22Rv1 (cell line): Measurements from ENCODE around the gene CABLES1.

Experiments
- ZFX ChIP-seq: fragments of 450-650 bp; IDR thresholded peaks from 2 replicates; pipeline ENCODE4 v1.6.1; 2017; ENCODE audit warnings: antibody characterized with exemption, borderline replicate concordance
- TF ChIP-seq, protein P1 (sequence below): fragments of 450-650 bp; IDR thresholded peaks from 2 replicates; pipeline ENCODE4 v1.5.1; 2017; ENCODE audit warnings: mild to moderate bottlenecking

DNA sequence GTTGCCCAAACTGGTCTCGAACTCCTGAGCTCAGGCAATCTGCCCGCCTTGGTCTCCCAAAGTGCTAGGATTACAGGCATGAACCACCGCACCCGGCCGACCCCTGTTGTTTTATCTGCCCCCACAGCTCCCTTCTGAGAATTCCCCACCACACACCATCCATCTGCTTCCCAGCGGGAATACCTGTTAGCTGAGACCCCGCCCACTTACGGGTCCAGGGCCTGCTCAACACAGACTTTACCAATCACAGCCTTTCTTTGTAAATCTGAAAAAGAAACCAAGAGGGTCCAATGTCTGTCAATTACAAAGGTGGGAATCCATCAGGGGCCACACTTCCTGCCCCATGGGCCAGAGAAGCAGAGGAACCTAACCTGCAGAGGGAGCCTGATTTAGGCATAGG is 14.2 kb upstream of the CABLES1 start:
- TF ChIP-seq, protein P1, sequence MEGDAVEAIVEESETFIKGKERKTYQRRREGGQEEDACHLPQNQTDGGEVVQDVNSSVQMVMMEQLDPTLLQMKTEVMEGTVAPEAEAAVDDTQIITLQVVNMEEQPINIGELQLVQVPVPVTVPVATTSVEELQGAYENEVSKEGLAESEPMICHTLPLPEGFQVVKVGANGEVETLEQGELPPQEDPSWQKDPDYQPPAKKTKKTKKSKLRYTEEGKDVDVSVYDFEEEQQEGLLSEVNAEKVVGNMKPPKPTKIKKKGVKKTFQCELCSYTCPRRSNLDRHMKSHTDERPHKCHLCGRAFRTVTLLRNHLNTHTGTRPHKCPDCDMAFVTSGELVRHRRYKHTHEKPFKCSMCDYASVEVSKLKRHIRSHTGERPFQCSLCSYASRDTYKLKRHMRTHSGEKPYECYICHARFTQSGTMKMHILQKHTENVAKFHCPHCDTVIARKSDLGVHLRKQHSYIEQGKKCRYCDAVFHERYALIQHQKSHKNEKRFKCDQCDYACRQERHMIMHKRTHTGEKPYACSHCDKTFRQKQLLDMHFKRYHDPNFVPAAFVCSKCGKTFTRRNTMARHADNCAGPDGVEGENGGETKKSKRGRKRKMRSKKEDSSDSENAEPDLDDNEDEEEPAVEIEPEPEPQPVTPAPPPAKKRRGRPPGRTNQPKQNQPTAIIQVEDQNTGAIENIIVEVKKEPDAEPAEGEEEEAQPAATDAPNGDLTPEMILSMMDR: no peak
- no peak for TF ChIP-seq ZFX
